HG03135 (cell line): ENCODE measurements around the gene ST14.
A peak's percentile ranks its signal among the peaks of the same experiment; 100 is the strongest.
"Not testable (repeated sequence)": the region's sequence is repeated elsewhere in the genome, so short reads cannot be mapped to it uniquely, and the experiment has no call there.

Experiments used
- ATAC-seq: cut with Tn5 transposase; IDR thresholded peaks from one replicate; pipeline ENCODE4 v1.9.1; 2021; ENCODE audit warnings: mild to moderate bottlenecking, moderate library complexity; ENCODE audit not compliant: unreplicated experiment

Gene ST14

GRCh38 chr11:130163346-130164220 lies 4.0 kb downstream of the ST14 start:
- no peak for ATAC-seq

- no peak for ATAC-seq
These were observed 4.6 kb downstream of the ST14 start for GRCh38 chr11:130164221-130164570.

- ATAC-seq, result no peak
These were observed 6.2 kb downstream of the ST14 start for GRCh38 chr11:130165601-130166456.

GRCh38 chr11:130166457-130166784 lies 6.8 kb downstream of the ST14 start:
- ATAC-seq, result no peak

- ATAC-seq, result no peak
These were observed 7.6 kb downstream of the ST14 start for GRCh38 chr11:130167146-130167545.

- no peak for ATAC-seq
These were observed 8.5 kb downstream of the ST14 start for GRCh38 chr11:130168105-130168504.

- ATAC-seq, result no peak
These were observed 10.8 kb downstream of the ST14 start for GRCh38 chr11:130170345-130170744.

GRCh38 chr11:130171534-130171933 lies 12.0 kb downstream of the ST14 start:
- no peak for ATAC-seq

- ATAC-seq, result not testable (repeated sequence)
These were observed 12.4 kb downstream of the ST14 start for GRCh38 chr11:130172001-130172400.

GRCh38 chr11:130174642-130175041 lies 15.1 kb downstream of the ST14 start:
- ATAC-seq, result no peak

- no peak for ATAC-seq
These were observed 16.3 kb downstream of the ST14 start for GRCh38 chr11:130175898-130176297.

GRCh38 chr11:130177782-130178181 lies 18.2 kb downstream of the ST14 start:
- ATAC-seq, result no peak

GRCh38 chr11:130178441-130179339 lies 19.1 kb downstream of the ST14 start:
- ATAC-seq, result no peak

GRCh38 chr11:130179396-130180306 lies 20.1 kb downstream of the ST14 start:
- ATAC-seq, result no peak

GRCh38 chr11:130180491-130180890 lies 20.9 kb downstream of the ST14 start:
- no peak for ATAC-seq

GRCh38 chr11:130180896-130181294 lies 21.3 kb downstream of the ST14 start:
- no peak for ATAC-seq

GRCh38 chr11:130181295-130182272 lies 22.0 kb downstream of the ST14 start:
- ATAC-seq, result peak; percentile 68

- no peak for ATAC-seq
These were observed 24.5 kb downstream of the ST14 start for GRCh38 chr11:130183878-130184610.
